Smooth muscle cell (in vitro differentiated cells): ENCODE measurements around the gene NTRK3. TPM values are rescaled to one million over a fixed set of nuclear protein-coding genes. Genes with fewer than 3 reads are reported as not detected.

Source experiments
- DNase-seq: peaks from one replicate; lab custom pipeline; 2025; ENCODE audit not compliant: unreplicated experiment; lab: John Stamatoyannopoulos, UW
- H2AFZ ChIP-seq: fragments of 200-600 bp; sonication (generic); 2 replicates; pipeline ENCODE4 v1.6.0; 2016; ENCODE audit warnings: antibody characterized with exemption, low read depth, mild to moderate bottlenecking
- H3F3A ChIP-seq: fragments of 200-600 bp; sonication (generic); 2 replicates; pipeline ENCODE4 v1.6.0; 2017; ENCODE audit warnings: antibody characterized with exemption, low read depth
- H3K27ac ChIP-seq: fragments of 200-600 bp; sonication (generic); 2 replicates; pipeline ENCODE4 v1.5.1; 2016; ENCODE audit warnings: low read depth, mild to moderate bottlenecking
- H3K27me3 ChIP-seq: fragments of 200-600 bp; sonication (generic); 2 replicates; pipeline ENCODE4 v1.6.1; 2016; ENCODE audit warnings: low read depth, mild to moderate bottlenecking
- H3K36me3 ChIP-seq: fragments of 200-600 bp; sonication (generic); 2 replicates; pipeline ENCODE4 v1.5.1; 2016; ENCODE audit warnings: low read depth
- H3K4me1 ChIP-seq: fragments of 200-600 bp; sonication (generic); 2 replicates; pipeline ENCODE4 v1.5.1; 2016; ENCODE audit warnings: low read depth
- H3K4me2 ChIP-seq: fragments of 200-600 bp; sonication (generic); 2 replicates; pipeline ENCODE4 v1.6.0; 2016; ENCODE audit warnings: mild to moderate bottlenecking
- H3K4me3 ChIP-seq: fragments of 200-600 bp; sonication (generic); 2 replicates; pipeline ENCODE4 v1.5.1; 2016; ENCODE audit warnings: mild to moderate bottlenecking
- H3K79me2 ChIP-seq: fragments of 200-600 bp; sonication (generic); 2 replicates; pipeline ENCODE4 v1.6.0; 2016; ENCODE audit warnings: low read depth, mild to moderate bottlenecking
- H3K9ac ChIP-seq: fragments of 200-600 bp; sonication (generic); 2 replicates; pipeline ENCODE4 v1.6.0; 2016; ENCODE audit warnings: low read depth
- H3K9me3 ChIP-seq: fragments of 200-600 bp; sonication (generic); replicated peaks from 2 replicates; pipeline ENCODE4 v1.5.1; 2016; ENCODE audit warnings: low read depth
- H4K20me1 ChIP-seq: fragments of 200-600 bp; sonication (generic); 2 replicates; pipeline ENCODE4 v1.6.0; 2016; ENCODE audit warnings: low read depth
- WGBS: methylation state at CpG from one replicate; pipeline ENCODE4 v1.1.7; 2016; ENCODE audit warnings: low lambda C conversion rate; 5-methylcytosine and 5-hydroxymethylcytosine counted together
- polyA plus RNA-seq: library from polyadenylated mRNA; unstranded; fragments of >200 nt; fragmentation: Nextera tagmentation; extraction: Ambion mirVana; gene quantifications from 2 replicates; pipeline ENCODE4 v1.2.1, GENCODE V29; 2016
- total RNA-seq: library from RNA; depleted of rRNA; stranded (reverse); fragments of >200 nt; gene quantifications from 2 replicates; pipeline ENCODE4 v1.2.3, GENCODE V29; 2014
- TF ChIP-seq, protein P1 (sequence below): fragments of 200-600 bp; sonication (generic); IDR thresholded peaks from 2 replicates; pipeline ENCODE4 v1.5.1; 2017; ENCODE audit warnings: borderline replicate concordance, mild to moderate bottlenecking, antibody characterized with exemption; ENCODE audit not compliant: insufficient read depth, poor library complexity, severe bottlenecking

Gene NTRK3
- total and polyA plus RNA-seq, 2 experiments from 2014 or later, result 3.3 to 3.5 TPM

DNA sequence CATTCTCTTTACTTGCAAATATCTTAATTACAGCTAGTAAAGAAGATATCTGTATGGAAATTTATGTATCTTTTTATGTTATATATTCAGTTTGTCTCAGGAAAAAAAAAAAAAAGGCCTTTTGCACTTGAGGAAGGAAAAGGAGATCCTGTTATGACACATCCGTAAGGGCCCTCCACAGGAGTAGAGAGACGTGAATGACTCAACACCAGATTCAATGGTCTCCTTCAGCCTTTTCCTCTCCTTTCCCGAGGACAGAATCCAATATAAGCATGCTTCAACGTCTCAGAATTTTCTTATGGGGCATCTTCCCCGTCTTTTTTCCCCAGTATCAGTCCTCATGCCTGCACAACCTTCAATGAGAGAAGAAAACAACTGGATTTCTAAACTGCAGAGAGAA is 340.3 kb downstream of the NTRK3 start:
- DNase-seq, result no peak
- 37% methylated on average over 5 of the region's 5 CpGs for WGBS
- Histone ChIP-seq H3K27me3 (no peaks in the 10 kb centered on the region), H3K79me2 (no peaks in the 10 kb centered on the region), H3K27ac (no peak overlapping the region), H3K4me3 (no peak overlapping the region), H3K9ac (no peak overlapping the region), H3F3A (no peaks in the 10 kb centered on the region), H3K4me2 (no peak overlapping the region), H3K4me1 (no peaks in the 10 kb centered on the region), H2AFZ (no peak overlapping the region), H3K36me3 (no peaks in the 10 kb centered on the region), H3K9me3 (no peaks in the 10 kb centered on the region), H4K20me1 (no peaks in the 10 kb centered on the region)
- TF ChIP-seq, protein P1, sequence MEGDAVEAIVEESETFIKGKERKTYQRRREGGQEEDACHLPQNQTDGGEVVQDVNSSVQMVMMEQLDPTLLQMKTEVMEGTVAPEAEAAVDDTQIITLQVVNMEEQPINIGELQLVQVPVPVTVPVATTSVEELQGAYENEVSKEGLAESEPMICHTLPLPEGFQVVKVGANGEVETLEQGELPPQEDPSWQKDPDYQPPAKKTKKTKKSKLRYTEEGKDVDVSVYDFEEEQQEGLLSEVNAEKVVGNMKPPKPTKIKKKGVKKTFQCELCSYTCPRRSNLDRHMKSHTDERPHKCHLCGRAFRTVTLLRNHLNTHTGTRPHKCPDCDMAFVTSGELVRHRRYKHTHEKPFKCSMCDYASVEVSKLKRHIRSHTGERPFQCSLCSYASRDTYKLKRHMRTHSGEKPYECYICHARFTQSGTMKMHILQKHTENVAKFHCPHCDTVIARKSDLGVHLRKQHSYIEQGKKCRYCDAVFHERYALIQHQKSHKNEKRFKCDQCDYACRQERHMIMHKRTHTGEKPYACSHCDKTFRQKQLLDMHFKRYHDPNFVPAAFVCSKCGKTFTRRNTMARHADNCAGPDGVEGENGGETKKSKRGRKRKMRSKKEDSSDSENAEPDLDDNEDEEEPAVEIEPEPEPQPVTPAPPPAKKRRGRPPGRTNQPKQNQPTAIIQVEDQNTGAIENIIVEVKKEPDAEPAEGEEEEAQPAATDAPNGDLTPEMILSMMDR, result no peak

GRCh38 chr15:87910301-87910700 is 346.2 kb downstream of the NTRK3 start:
- WGBS, result 71% methylated on average over 4 of the region's 4 CpGs
- Histone ChIP-seq H3K9me3 (no peaks in the 10 kb centered on the region), H3K9ac (no peak overlapping the region), H3K79me2 (no peaks in the 10 kb centered on the region), H3F3A (no peaks in the 10 kb centered on the region), H3K27me3 (no peaks in the 10 kb centered on the region), H2AFZ (no peak overlapping the region), H3K4me2 (no peak overlapping the region), H3K4me3 (no peak overlapping the region), H3K27ac (no peak overlapping the region), H3K36me3 (no peaks in the 10 kb centered on the region), H3K4me1 (no peaks in the 10 kb centered on the region), H4K20me1 (no peaks in the 10 kb centered on the region)
- TF ChIP-seq, protein P1, result no peak
- DNase-seq, result no peak

GRCh38 chr15:87907676-87908446 is 348.7 kb downstream of the NTRK3 start:
- Histone ChIP-seq H3F3A (no peaks in the 10 kb centered on the region), H3K4me1 (no peaks in the 10 kb centered on the region), H3K9ac (no peak overlapping the region), H3K27me3 (no peaks in the 10 kb centered on the region), H3K27ac (no peak overlapping the region), H3K9me3 (no peaks in the 10 kb centered on the region), H3K36me3 (no peaks in the 10 kb centered on the region), H3K79me2 (no peaks in the 10 kb centered on the region), H3K4me3 (no peak overlapping the region), H4K20me1 (no peaks in the 10 kb centered on the region), H3K4me2 (no peak overlapping the region), H2AFZ (no peak overlapping the region)
- TF ChIP-seq, protein P1, result no peak
- no peak for DNase-seq
- WGBS, result 96% methylated on average over 8 of the region's 8 CpGs

- 87% methylated on average over 6 of the region's 6 CpGs for WGBS
- Histone ChIP-seq H3K27me3 (no peaks in the 10 kb centered on the region), H3K27ac (peak overlapping the region; percentile 32), H3K36me3 (no peaks in the 10 kb centered on the region), H2AFZ (no peak overlapping the region), H3K4me3 (no peak overlapping the region), H3K4me1 (no peaks in the 10 kb centered on the region), H3K9ac (no peak overlapping the region), H4K20me1 (no peaks in the 10 kb centered on the region), H3F3A (no peaks in the 10 kb centered on the region), H3K9me3 (no peaks in the 10 kb centered on the region), H3K4me2 (no peak overlapping the region), H3K79me2 (no peaks in the 10 kb centered on the region)
- TF ChIP-seq, protein P1, result no peak
- no peak for DNase-seq
Observed at GRCh38 chr15:87906444-87906843, 350.1 kb downstream of the NTRK3 start.
